Trophoblast cell (in vitro differentiated cells and primary cell): ENCODE measurements around the gene LPCAT3.

Experiments
- DNase-seq, 2 donors: peaks; one replicate each; pipeline ENCODE4 v3.0.0-alpha.2; 2016
- H2AFZ ChIP-seq: 2 replicates; pipeline ENCODE4 v1.6.1; 2013; ENCODE audit warnings: low read length, moderate library complexity, mild to moderate bottlenecking; ENCODE audit not compliant: insufficient read depth, poor library complexity
- H2AK5ac ChIP-seq: 2 replicates; pipeline ENCODE4 v1.6.1; 2013; ENCODE audit warnings: mild to moderate bottlenecking, low read length
- H2BK120ac ChIP-seq: 2 replicates; pipeline ENCODE4 v1.6.1; 2013; ENCODE audit warnings: low read length, mild to moderate bottlenecking, moderate library complexity; ENCODE audit not compliant: insufficient read depth, poor library complexity
- H2BK12ac ChIP-seq: 2 replicates; pipeline ENCODE4 v1.6.1; 2013; ENCODE audit warnings: mild to moderate bottlenecking, low read length, moderate library complexity
- H2BK5ac ChIP-seq: 2 replicates; pipeline ENCODE4 v1.6.1; 2013; ENCODE audit warnings: low read length, low read depth, moderate library complexity, mild to moderate bottlenecking; ENCODE audit not compliant: poor library complexity
- H3K14ac ChIP-seq: 2 replicates; pipeline ENCODE4 v1.6.1; 2013; ENCODE audit warnings: mild to moderate bottlenecking, low read length
- H3K18ac ChIP-seq: 2 replicates; pipeline ENCODE4 v1.6.1; 2013; ENCODE audit warnings: mild to moderate bottlenecking, low read length
- H3K23ac ChIP-seq: 2 replicates; pipeline ENCODE4 v1.6.1; 2013; ENCODE audit warnings: low read length
- H3K27ac ChIP-seq: 2 replicates; pipeline ENCODE4 v1.5.1; 2013; ENCODE audit warnings: low read depth, mild to moderate bottlenecking, inconsistent platforms, low read length, moderate library complexity
- H3K27me3 ChIP-seq: 2 replicates; pipeline ENCODE4 v1.6.1; 2013; ENCODE audit warnings: inconsistent platforms, mild to moderate bottlenecking, low read length, moderate library complexity; ENCODE audit not compliant: insufficient read depth
- H3K36me3 ChIP-seq, 2 experiments: 1 replicate in 1 of 2; 2 replicates in 1 of 2; pipeline ENCODE4 v1.6.1; 2013; ENCODE audit warnings: low read length in 2 of 2, mild to moderate bottlenecking in 2 of 2, moderate library complexity in 1 of 2; ENCODE audit not compliant: insufficient read depth in 2 of 2, control insufficient read depth in 1 of 2
- H3K4ac ChIP-seq: 2 replicates; pipeline ENCODE4 v1.6.1; 2013; ENCODE audit warnings: low read depth, mild to moderate bottlenecking, low read length, moderate library complexity
- H3K4me1 ChIP-seq, 2 experiments: 1 replicate in 1 of 2; 2 replicates in 1 of 2; pipeline ENCODE4 v1.6.1; 2013; ENCODE audit warnings: low read length in 2 of 2, mild to moderate bottlenecking in 2 of 2, moderate library complexity in 1 of 2; ENCODE audit not compliant: insufficient read depth in 2 of 2, control insufficient read depth in 1 of 2
- H3K4me2 ChIP-seq: 2 replicates; pipeline ENCODE4 v1.6.1; 2013; ENCODE audit warnings: inconsistent platforms, mild to moderate bottlenecking, low read length, moderate library complexity
- H3K4me3 ChIP-seq: 2 replicates; pipeline ENCODE4 v1.5.1; 2013; ENCODE audit warnings: mild to moderate bottlenecking, low read depth, low read length, inconsistent platforms
- H3K79me1 ChIP-seq: one replicate; pipeline ENCODE4 v1.6.1; 2013; ENCODE audit warnings: low read length
- H3K79me2 ChIP-seq: 2 replicates; pipeline ENCODE4 v1.6.1; 2013; ENCODE audit warnings: low read length, mild to moderate bottlenecking; ENCODE audit not compliant: control insufficient read depth, insufficient read depth, poor library complexity
- H3K9ac ChIP-seq: 2 replicates; pipeline ENCODE4 v1.6.1; 2013; ENCODE audit warnings: mild to moderate bottlenecking, low read length
- H3K9me3 ChIP-seq: 2 replicates; pipeline ENCODE4 v1.6.1; 2013; ENCODE audit warnings: low read depth, mild to moderate bottlenecking, control low read depth, inconsistent platforms, low read length; ENCODE audit not compliant: insufficient read depth
- H4K12ac ChIP-seq: 2 replicates; pipeline ENCODE4 v1.6.1; 2013; ENCODE audit warnings: low read depth, mild to moderate bottlenecking, low read length, moderate library complexity
- H4K8ac ChIP-seq: 2 replicates; pipeline ENCODE4 v1.6.1; 2013; ENCODE audit warnings: low read depth, mild to moderate bottlenecking, low read length, moderate library complexity
- H4K91ac ChIP-seq: one replicate; pipeline ENCODE4 v1.6.1; 2013; ENCODE audit warnings: low read depth, mild to moderate bottlenecking, low read length, moderate library complexity
- WGBS: extraction: QIAGEN DNeasy Blood & Tissue Kit; methylation state at CpG from one replicate; pipeline ENCODE4 v1.1.7; 2013; ENCODE audit warnings: missing lambda C conversion rate; ENCODE audit not compliant: insufficient read length, insufficient coverage; ENCODE audit errors: extremely low coverage; 5-methylcytosine and 5-hydroxymethylcytosine counted together

Gene LPCAT3

GRCh38 chr12:6945613-6946012 lies 72.7 kb downstream of the LPCAT3 start:
- Histone ChIP-seq H3K27ac (peak overlapping the region; percentile 71), H3K9me3 (peaks cover 2% of the 10 kb centered on the region), H3K4me2 (peak overlapping the region; percentile 78), H2AK5ac (peak overlapping the region; percentile 49), H4K91ac (peak overlapping the region; percentile 80), H3K23ac (no peak overlapping the region), H3K4ac (no peak overlapping the region), H3K4me1 (peaks cover 11 to 12% of the 10 kb centered on the region in 2 experiments), H3K9ac (no peak overlapping the region), H3K18ac (peak overlapping the region; percentile 7), H2AFZ (no peak overlapping the region), H4K12ac (peak overlapping the region; percentile 23), H3K4me3 (peak overlapping the region; percentile 41), H3K79me1 (peaks cover 15% of the 10 kb centered on the region), H3K27me3 (no peaks in the 10 kb centered on the region), H2BK12ac (peak overlapping the region; percentile 37), H2BK5ac (no peak overlapping the region), H2BK120ac (no peak overlapping the region), H3K79me2 (peaks cover 2% of the 10 kb centered on the region), H4K8ac (peak overlapping the region; percentile 76), H3K36me3 (peaks cover 12% of the 10 kb centered on the region in 2 experiments), H3K14ac (peak overlapping the region; percentile 25)
- no CpG with 5 or more reads among the region's 11 CpGs for WGBS
- DNase-seq = no peak

- H2BK120ac ChIP-seq = peak overlapping the region; percentile 28
- peak overlapping the region; percentile 47 for H3K14ac ChIP-seq
- H3K4me1 ChIP-seq = peaks cover 9 to 12% of the 10 kb centered on the region in 2 experiments
- H3K27ac ChIP-seq = peak overlapping the region; percentile 87
- H2AK5ac ChIP-seq = peak overlapping the region; percentile 6
- peak overlapping the region; percentile 38 for H2AFZ ChIP-seq
- H3K4ac ChIP-seq = peak overlapping the region; percentile 44
- peaks cover 15% of the 10 kb centered on the region for H3K79me1 ChIP-seq
- no peak overlapping the region for H3K23ac ChIP-seq
- H3K4me3 ChIP-seq = peak overlapping the region; percentile 76
- peak overlapping the region; percentile 59 for H4K12ac ChIP-seq
- peak overlapping the region; percentile 81 for H3K4me2 ChIP-seq
- H3K27me3 ChIP-seq = no peaks in the 10 kb centered on the region
- peaks cover 16 to 20% of the 10 kb centered on the region in 2 experiments for H3K36me3 ChIP-seq
- peak overlapping the region; percentile 31 for H3K18ac ChIP-seq
- H2BK12ac ChIP-seq = no peak overlapping the region
- no CpG with 5 or more reads among the region's 48 CpGs for WGBS
- H4K8ac ChIP-seq = peak overlapping the region; percentile 63
- H3K9me3 ChIP-seq = peaks cover 2% of the 10 kb centered on the region
- H4K91ac ChIP-seq = peak overlapping the region; percentile 71
- H3K79me2 ChIP-seq = peaks cover 2% of the 10 kb centered on the region
- peak overlapping the region; percentile 13 for H2BK5ac ChIP-seq
- DNase-seq = peak; percentile 98 to 99
- peak overlapping the region; percentile 76 for H3K9ac ChIP-seq
Measured at GRCh38 chr12:6944381-6945186, 73.7 kb downstream of the LPCAT3 start.

DNA sequence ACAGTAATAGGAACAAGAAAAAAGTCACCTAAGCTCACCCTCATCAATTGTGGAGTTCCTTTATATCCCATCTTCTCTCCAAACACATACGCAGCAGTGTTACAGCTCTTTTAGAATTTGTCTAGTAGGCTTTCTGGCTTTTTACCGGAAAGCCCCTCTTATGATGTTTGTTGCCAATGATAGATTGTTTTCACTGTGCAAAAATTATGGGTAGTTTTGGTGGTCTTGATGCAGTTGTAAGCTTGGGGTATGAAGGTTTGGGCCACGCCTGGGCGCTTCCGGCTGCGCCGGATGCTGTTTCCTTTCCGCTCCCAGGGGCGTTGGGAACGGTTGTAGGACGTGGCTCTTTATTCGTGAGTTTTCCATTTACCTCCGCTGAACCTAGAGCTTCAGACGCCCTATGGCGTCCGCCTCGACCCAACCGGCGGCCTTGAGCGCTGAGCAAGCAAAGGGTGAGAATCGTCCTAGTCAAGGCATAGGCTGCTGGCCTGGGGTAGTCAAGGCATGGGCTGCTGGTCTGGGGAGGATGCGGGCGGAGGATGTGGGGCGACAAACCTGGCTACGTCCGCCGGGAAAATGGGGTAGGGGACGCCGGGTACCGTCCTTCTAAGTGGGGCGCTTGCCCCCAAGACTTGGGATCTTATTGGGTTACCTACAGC lies 74.4 kb downstream of the LPCAT3 start, which contains the start of the genes C12orf57 and RNU7-1:
Gene C12orf57 (plus strand): TSS at position 301 of the 659 bp plus-strand sequence. CDS start 100 bp downstream, at position 401.
Gene RNU7-1 (plus strand): TSS at position 95 of the 659 bp plus-strand sequence.
- H3K36me3 ChIP-seq = peaks cover 24 to 28% of the 10 kb centered on the region in 2 experiments
- H3K23ac ChIP-seq = no peak within 1 kb of the TSS
- peak within 1 kb of the TSS; percentile 47 for H3K14ac ChIP-seq
- H3K18ac ChIP-seq = peak within 1 kb of the TSS; percentile 31
- H3K4me2 ChIP-seq = peak within 1 kb of the TSS; percentile 81
- H3K4me3 ChIP-seq = peak within 1 kb of the TSS; percentile 76
- H2BK12ac ChIP-seq = no peak within 1 kb of the TSS
- peaks cover 2% of the 10 kb centered on the region for H3K79me2 ChIP-seq
- H4K8ac ChIP-seq = peak within 1 kb of the TSS; percentile 63
- peaks cover 9 to 12% of the 10 kb centered on the region in 2 experiments for H3K4me1 ChIP-seq
- peaks cover 2% of the 10 kb centered on the region for H3K9me3 ChIP-seq
- peak within 1 kb of the TSS; percentile 59 for H4K12ac ChIP-seq
- H3K27me3 ChIP-seq = no peaks in the 10 kb centered on the region
- peak within 1 kb of the TSS; percentile 44 for H3K4ac ChIP-seq
- H3K79me1 ChIP-seq = peaks cover 15% of the 10 kb centered on the region
- peak within 1 kb of the TSS; percentile 87 for H3K27ac ChIP-seq
- H2AK5ac ChIP-seq = peak within 1 kb of the TSS; percentile 6
- H2AFZ ChIP-seq = peak within 1 kb of the TSS; percentile 38
- H3K9ac ChIP-seq = peak within 1 kb of the TSS; percentile 76
- H2BK120ac ChIP-seq = peak within 1 kb of the TSS; percentile 28
- H2BK5ac ChIP-seq = peak within 1 kb of the TSS; percentile 13
- peak within 1 kb of the TSS; percentile 71 for H4K91ac ChIP-seq
- peak; percentile 91 to 95 for DNase-seq
- WGBS = no CpG with 5 or more reads among the region's 31 CpGs

DNA sequence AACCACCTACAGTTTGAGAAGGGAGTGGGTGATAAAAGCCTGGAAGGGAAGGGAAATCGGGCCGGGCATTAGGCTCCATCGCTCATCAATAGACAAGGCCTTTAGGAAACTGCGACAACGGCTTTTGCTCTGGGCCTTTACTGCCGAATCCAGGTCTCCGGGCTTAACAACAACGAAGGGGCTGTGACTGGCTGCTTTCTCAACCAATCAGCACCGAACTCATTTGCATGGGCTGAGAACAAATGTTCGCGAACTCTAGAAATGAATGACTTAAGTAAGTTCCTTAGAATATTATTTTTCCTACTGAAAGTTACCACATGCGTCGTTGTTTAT lies 74.9 kb downstream of the LPCAT3 start:
- H3K4me3 ChIP-seq = no peak overlapping the region
- no peak overlapping the region for H3K9ac ChIP-seq
- peak overlapping the region; percentile 87 for H3K27ac ChIP-seq
- H3K27me3 ChIP-seq = no peaks in the 10 kb centered on the region
- peaks cover 29 to 32% of the 10 kb centered on the region in 2 experiments for H3K36me3 ChIP-seq
- no peak overlapping the region for H2AFZ ChIP-seq
- H3K4ac ChIP-seq = no peak overlapping the region
- H4K8ac ChIP-seq = peak overlapping the region; percentile 38
- H3K4me2 ChIP-seq = peak overlapping the region; percentile 81
- H3K9me3 ChIP-seq = peaks cover 2% of the 10 kb centered on the region
- peaks cover 10 to 15% of the 10 kb centered on the region in 2 experiments for H3K4me1 ChIP-seq
- H3K79me2 ChIP-seq = peaks cover 3% of the 10 kb centered on the region
- H4K12ac ChIP-seq = no peak overlapping the region
- no peak overlapping the region for H2BK5ac ChIP-seq
- H3K18ac ChIP-seq = no peak overlapping the region
- DNase-seq = peak; percentile 84 to 93
- WGBS = no CpG with 5 or more reads among the region's 13 CpGs
- H2BK12ac ChIP-seq = no peak overlapping the region
- peak overlapping the region; percentile 8 for H4K91ac ChIP-seq
- no peak overlapping the region for H3K23ac ChIP-seq
- no peak overlapping the region for H2AK5ac ChIP-seq
- no peak overlapping the region for H3K14ac ChIP-seq
- peaks cover 16% of the 10 kb centered on the region for H3K79me1 ChIP-seq
- H2BK120ac ChIP-seq = no peak overlapping the region
